BJ (cell line): ENCODE measurements around the gene FMO1. TPM values are rescaled to one million over a fixed set of nuclear protein-coding genes. Genes with fewer than 3 reads are reported as not detected.

ENCODE experiments used
- CTCF ChIA-PET: fragments of 350-600 bp; formaldehyde crosslinking; extraction: SDS; loops from one replicate; lab custom pipeline; 2021; ENCODE audit warnings: antibody characterized with exemption, inconsistent platforms; lab: Yijun Ruan, JAX
- POLR2A ChIA-PET: fragments of 300-600 bp; sonication (Branson Sonifier 250); formaldehyde crosslinking; extraction: SDS; loops from one replicate; lab custom pipeline; 2021; ENCODE audit warnings: antibody characterized with exemption; lab: Charles Lee
- DNase-seq: peaks from one replicate; pipeline ENCODE4 v3.0.0-alpha.2; 2011; ENCODE audit warnings: low read depth
- H3K27me3 ChIP-seq: 2 replicates; pipeline ENCODE4 v1.6.0; 2011; ENCODE audit warnings: low read length; ENCODE audit not compliant: control insufficient read depth, insufficient read depth
- H3K36me3 ChIP-seq: 2 replicates; pipeline ENCODE4 v1.5.1; 2011; ENCODE audit warnings: low read length; ENCODE audit not compliant: control insufficient read depth, insufficient read depth
- H3K4me3 ChIP-seq: 2 replicates; pipeline ENCODE4 v1.5.1; 2011; ENCODE audit warnings: low read depth, mild to moderate bottlenecking, control low read depth, low read length
- CTCF ChIP-seq: IDR thresholded peaks from 2 replicates; pipeline ENCODE4 v1.5.1; 2011; ENCODE audit warnings: low read depth, mild to moderate bottlenecking, control low read depth, inconsistent platforms, low read length, moderate library complexity; ENCODE audit not compliant: insufficient read depth
- polyA minus RNA-seq: library from RNA; depleted of rRNA, polyadenylated mRNA; stranded (reverse); fragments of >200 nt; gene quantifications from 2 replicates; pipeline ENCODE4 v1.2.3, GENCODE V29; 2011; rRNA and poly(A)+ RNA removed
- polyA plus RNA-seq: library from polyadenylated mRNA; depleted of rRNA; stranded (reverse); fragments of >200 nt; gene quantifications from 2 replicates; pipeline ENCODE4 v1.2.3, GENCODE V29; 2011; rRNA removed

FMO1 gene
- 0.91 and 2.0 TPM in 2 replicates for polyA plus RNA-seq
- polyA minus RNA-seq: 0.28 and 0.77 TPM in 2 replicates

GRCh38 chr1:171248302-171248701 lies at the start of gene FMO1:
Gene FMO1, plus strand, starts transcription at chr1:171248494. Its CDS starts 9,594 bp downstream, at chr1:171258088.
- ChIA-PET POLR2A (no interaction called here), CTCF (interaction anchor here (1.2 to 8.5 kb wide), 4 partner anchors 21 to 68 kb away, joined by 3 to 84 read pairs (median 31); partner anchors contain the start of gene FMO4)
- TF ChIP-seq CTCF: no peak
- DNase-seq: no peak
- no peak within 1 kb of the TSS for H3K4me3 ChIP-seq
- no peaks in the 10 kb centered on the region for H3K36me3 ChIP-seq
- no peaks in the 10 kb centered on the region; the same call in 1 of the 2 replicates for H3K27me3 ChIP-seq

GRCh38 chr1:171204296-171204695 lies 44.0 kb upstream of the FMO1 start:
- TF ChIP-seq CTCF: no peak
- POLR2A ChIA-PET: no interaction called here
- no peak for DNase-seq
- Histone ChIP-seq H3K36me3 (no peaks in the 10 kb centered on the region), H3K27me3 (no peaks in the 10 kb centered on the region), H3K4me3 (no peak overlapping the region)
- CTCF ChIA-PET: interaction anchor here (2.2 kb wide), 1 partner anchor 10 kb away, joined by 8 read pairs; no protein-coding TSS in a partner anchor

- POLR2A ChIA-PET: no interaction called here
- Histone ChIP-seq H3K27me3 (no peaks in the 10 kb centered on the region), H3K4me3 (no peak overlapping the region), H3K36me3 (no peaks in the 10 kb centered on the region)
- DNase-seq: no peak
- CTCF ChIA-PET: interaction anchor here (1.1 to 1.8 kb wide), 2 partner anchors 21 to 107 kb away, joined by 3 to 7 read pairs; partner anchors contain the start of gene FMO4
- no peak for TF ChIP-seq CTCF
Observed at GRCh38 chr1:171206204-171206977, 41.9 kb upstream of the FMO1 start.

DNA sequence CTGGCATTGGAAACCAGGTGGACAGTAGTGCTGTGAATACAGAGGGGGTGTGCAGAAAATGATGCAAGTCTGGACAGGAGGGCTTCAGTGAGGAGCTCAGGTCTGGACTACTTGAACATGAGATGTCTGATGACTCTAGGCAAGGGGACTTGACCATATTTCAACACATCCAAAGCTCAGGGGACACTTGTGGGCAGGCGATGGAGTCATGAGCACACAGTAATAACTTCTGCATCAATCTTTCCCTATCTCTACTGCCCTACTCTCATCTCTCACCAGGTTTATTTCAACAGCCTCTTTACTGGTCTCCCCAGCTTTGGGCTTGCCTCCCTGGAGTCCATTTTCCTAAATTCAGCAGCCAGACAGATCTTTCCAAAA lies 41.3 kb upstream of the FMO1 start:
- no peaks in the 10 kb centered on the region for H3K27me3 ChIP-seq
- H3K4me3 ChIP-seq: no peak overlapping the region
- ChIA-PET POLR2A (no interaction called here), CTCF (interaction anchor here (1.1 to 1.8 kb wide), 2 partner anchors 20 to 107 kb away, joined by 3 to 7 read pairs; partner anchors contain the start of gene FMO4)
- no peak for DNase-seq
- no peaks in the 10 kb centered on the region for H3K36me3 ChIP-seq
- TF ChIP-seq CTCF: no peak

DNA sequence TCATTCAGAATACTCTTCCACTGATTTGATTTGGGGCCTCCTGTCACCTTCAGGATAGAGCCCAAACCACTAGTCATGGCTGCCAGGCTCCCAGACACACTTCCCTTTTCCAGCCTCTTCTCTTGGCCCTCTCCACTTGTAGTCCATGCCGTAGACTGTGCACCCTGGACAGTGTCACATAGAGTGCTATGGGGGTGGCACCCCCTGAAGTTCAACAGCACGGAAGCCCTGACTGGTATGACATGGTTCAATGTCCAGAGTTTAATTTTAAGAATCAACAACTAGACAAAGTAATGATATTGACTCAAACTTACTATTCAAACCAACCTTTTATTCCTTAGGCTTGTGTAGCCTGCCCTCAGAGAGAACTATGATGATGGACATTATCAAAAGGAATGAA lies 40.9 kb upstream of the FMO1 start:
- ChIA-PET CTCF (interaction anchor here (1.6 kb wide), 1 partner anchor 18 kb away, joined by 7 read pairs; no protein-coding TSS in a partner anchor), POLR2A (no interaction called here)
- TF ChIP-seq CTCF: no peak
- Histone ChIP-seq H3K4me3 (no peak overlapping the region), H3K27me3 (no peaks in the 10 kb centered on the region), H3K36me3 (no peaks in the 10 kb centered on the region)
- no peak for DNase-seq
